Activated T-helper 2 cell treated with anti-CD3 and anti-CD28 coated beads, Interferon-gamma antibody, Interleukin-2, Interleukin-4, amounts not matched to agents 10 μg/mL and 5 μg/mL and 100 μg/mL, durations not matched to agents 14 hours and 24 hours and 36 hours (primary cell): ENCODE data around the gene ZBTB7C. TPM values are rescaled to one million over a fixed set of nuclear protein-coding genes. Genes with fewer than 3 reads are reported as not detected.
"Not testable (repeated sequence)": the region's sequence is repeated elsewhere in the genome, so short reads cannot be mapped to it uniquely, and the experiment has no call there.

ENCODE experiments used
- DNase-seq: peaks from one replicate; pipeline ENCODE4 v3.0.0; 2021; ENCODE audit warnings: low spot score
- H3K27ac Mint-ChIP-seq: one replicate; pipeline ENCODE4 v1.8.0; 2021; ENCODE audit warnings: mixed read lengths
- H3K27me3 Mint-ChIP-seq: one replicate; pipeline ENCODE4 v1.8.0; 2021; ENCODE audit warnings: low read depth, mixed read lengths
- H3K36me3 Mint-ChIP-seq: one replicate; pipeline ENCODE4 v1.8.0; 2021; ENCODE audit warnings: low read depth, mixed read lengths
- H3K4me1 Mint-ChIP-seq: one replicate; pipeline ENCODE4 v1.8.0; 2021; ENCODE audit warnings: low read depth, mixed read lengths
- H3K4me3 Mint-ChIP-seq: one replicate; pipeline ENCODE4 v1.8.0; 2021; ENCODE audit warnings: low read depth, mild to moderate bottlenecking, moderate library complexity, mixed read lengths
- H3K9me3 Mint-ChIP-seq: one replicate; pipeline ENCODE4 v1.8.0; 2021; ENCODE audit warnings: mixed read lengths
- intact Hi-C: fragments of 100-400 bp; cut with micrococcal nuclease; formaldehyde crosslinking; loops from one replicate; pipeline ENCODE4 v1.15.1; 2023
- total RNA-seq: library from RNA; stranded (reverse); gene quantifications from 2 replicates; pipeline ENCODE4 v1.2.3, GENCODE V29; 2022

Gene ZBTB7C
- total RNA-seq, 1 donor from 2014 or later: 0.21 TPM

GRCh38 chr18:48436907-48437306 is 27.7 kb upstream of the ZBTB7C start:
- Mint-ChIP-seq H3K36me3 (no peaks in the 10 kb centered on the region), H3K4me3 (no peak overlapping the region), H3K27me3 (peaks cover 32% of the 10 kb centered on the region), H3K27ac (no peak overlapping the region), H3K9me3 (no peaks in the 10 kb centered on the region), H3K4me1 (no peaks in the 10 kb centered on the region)
- intact Hi-C loops: no loop called here
- DNase-seq: no peak

GRCh38 chr18:48434382-48434781 is 25.2 kb upstream of the ZBTB7C start:
- DNase-seq, H3K9me3 Mint-ChIP-seq, H3K4me1 Mint-ChIP-seq, intact Hi-C loops, H3K36me3 Mint-ChIP-seq, H3K27ac Mint-ChIP-seq, H3K4me3 Mint-ChIP-seq: not testable (repeated sequence)
- peaks cover 29% of the 10 kb centered on the region for H3K27me3 Mint-ChIP-seq

GRCh38 chr18:48433541-48433940 is 24.4 kb upstream of the ZBTB7C start:
- peaks cover 24% of the 10 kb centered on the region for H3K27me3 Mint-ChIP-seq
- H3K4me1 Mint-ChIP-seq: no peaks in the 10 kb centered on the region
- no peak for DNase-seq
- no peak overlapping the region for H3K4me3 Mint-ChIP-seq
- no peak overlapping the region for H3K27ac Mint-ChIP-seq
- intact Hi-C loops: no loop called here
- H3K9me3 Mint-ChIP-seq: no peaks in the 10 kb centered on the region
- no peaks in the 10 kb centered on the region for H3K36me3 Mint-ChIP-seq

- Mint-ChIP-seq H3K27me3 (peaks cover 26% of the 10 kb centered on the region), H3K36me3 (no peaks in the 10 kb centered on the region), H3K9me3 (no peaks in the 10 kb centered on the region), H3K27ac (no peak overlapping the region), H3K4me3 (no peak overlapping the region), H3K4me1 (no peaks in the 10 kb centered on the region)
- DNase-seq: no peak
- intact Hi-C loops: no loop called here
Measured at GRCh38 chr18:48430150-48430549, 21.0 kb upstream of the ZBTB7C start.

GRCh38 chr18:48428475-48429177 is 19.4 kb upstream of the ZBTB7C start:
- H3K9me3 Mint-ChIP-seq: no peaks in the 10 kb centered on the region
- DNase-seq: no peak
- no peak overlapping the region for H3K4me3 Mint-ChIP-seq

GRCh38 chr18:48422947-48423378 is 13.8 kb upstream of the ZBTB7C start:
- Mint-ChIP-seq H3K36me3 (no peaks in the 10 kb centered on the region), H3K27me3 (peaks cover 48% of the 10 kb centered on the region), H3K27ac (no peak overlapping the region), H3K4me1 (no peaks in the 10 kb centered on the region), H3K4me3 (no peak overlapping the region), H3K9me3 (no peaks in the 10 kb centered on the region)
- intact Hi-C loops: no loop called here
- DNase-seq: no peak

More at GRCh38 chr18:48428475-48429177, 19.4 kb upstream of the ZBTB7C start:
- Mint-ChIP-seq H3K4me1 (no peaks in the 10 kb centered on the region), H3K27ac (no peak overlapping the region), H3K36me3 (no peaks in the 10 kb centered on the region), H3K27me3 (peaks cover 36% of the 10 kb centered on the region)
- intact Hi-C loops: no loop called here

- Mint-ChIP-seq H3K27ac (no peak overlapping the region), H3K27me3 (peaks cover 59% of the 10 kb centered on the region)
- intact Hi-C loops: loop anchor here (10.0 kb wide), 1 partner anchor 285 kb away; no protein-coding TSS in a partner anchor
Measured at GRCh38 chr18:48419277-48420022, 10.3 kb upstream of the ZBTB7C start.

GRCh38 chr18:48418539-48419276 is 9.5 kb upstream of the ZBTB7C start:
- no peak for DNase-seq
- peaks cover 58% of the 10 kb centered on the region for H3K27me3 Mint-ChIP-seq
- intact Hi-C loops: loop anchor here (10.0 kb wide), 1 partner anchor 284 kb away; no protein-coding TSS in a partner anchor
- no peak overlapping the region for H3K4me3 Mint-ChIP-seq
- no peaks in the 10 kb centered on the region for H3K9me3 Mint-ChIP-seq
- H3K4me1 Mint-ChIP-seq: no peaks in the 10 kb centered on the region
- no peaks in the 10 kb centered on the region for H3K36me3 Mint-ChIP-seq
- H3K27ac Mint-ChIP-seq: no peak overlapping the region

More at GRCh38 chr18:48419277-48420022, 10.3 kb upstream of the ZBTB7C start:
- H3K4me1 Mint-ChIP-seq: no peaks in the 10 kb centered on the region
- H3K36me3 Mint-ChIP-seq: no peaks in the 10 kb centered on the region
- H3K9me3 Mint-ChIP-seq: no peaks in the 10 kb centered on the region
- H3K4me3 Mint-ChIP-seq: no peak overlapping the region
- DNase-seq: no peak

GRCh38 chr18:48417985-48418384 is 8.8 kb upstream of the ZBTB7C start:
- Mint-ChIP-seq H3K9me3 (no peaks in the 10 kb centered on the region), H3K4me1 (no peaks in the 10 kb centered on the region), H3K27ac (no peak overlapping the region), H3K4me3 (no peak overlapping the region), H3K36me3 (no peaks in the 10 kb centered on the region), H3K27me3 (peaks cover 58% of the 10 kb centered on the region)
- no peak for DNase-seq
- intact Hi-C loops: loop anchor here (10.0 kb wide), 1 partner anchor 283 kb away; no protein-coding TSS in a partner anchor

GRCh38 chr18:48413342-48413741 is 4.2 kb upstream of the ZBTB7C start:
- Mint-ChIP-seq H3K9me3 (no peaks in the 10 kb centered on the region), H3K4me3 (no peak overlapping the region), H3K36me3 (no peaks in the 10 kb centered on the region), H3K27ac (no peak overlapping the region), H3K27me3 (peaks cover 68% of the 10 kb centered on the region), H3K4me1 (peaks cover 3% of the 10 kb centered on the region)
- DNase-seq: no peak
- intact Hi-C loops: loop anchor here (5.0 to 10.0 kb wide), 2 partner anchors 279 to 481 kb away; partner anchors contain the start of gene SMAD2

GRCh38 chr18:48412339-48412929 is 3.3 kb upstream of the ZBTB7C start:
- no peaks in the 10 kb centered on the region for H3K36me3 Mint-ChIP-seq
- peaks cover 5% of the 10 kb centered on the region for H3K4me1 Mint-ChIP-seq
- peaks cover 71% of the 10 kb centered on the region for H3K27me3 Mint-ChIP-seq
- intact Hi-C loops: loop anchor here (5.0 to 10.0 kb wide), 2 partner anchors 278 to 480 kb away; partner anchors contain the start of gene SMAD2
- DNase-seq: no peak
- H3K27ac Mint-ChIP-seq: no peak overlapping the region
- no peak overlapping the region for H3K4me3 Mint-ChIP-seq
- no peaks in the 10 kb centered on the region for H3K9me3 Mint-ChIP-seq
